Neural progenitor cell (in vitro differentiated cells): Measurements from ENCODE around the gene TSHZ1. TPM values are rescaled to one million over a fixed set of nuclear protein-coding genes. Genes with fewer than 3 reads are reported as not detected.

Experiments
- DNase-seq: peaks from one replicate; pipeline ENCODE4 v3.0.0-alpha.2; 2016; ENCODE audit warnings: low spot score
- H2AFZ ChIP-seq: fragments of 200-600 bp; sonication (generic); replicated peaks from 2 replicates; pipeline ENCODE4 v1.6.1; 2016; ENCODE audit warnings: antibody characterized with exemption
- H3F3A ChIP-seq: fragments of 200-600 bp; sonication (generic); 2 replicates; pipeline ENCODE4 v1.6.1; 2016; ENCODE audit warnings: antibody characterized with exemption, low read depth
- H3K27ac ChIP-seq: fragments of 200-600 bp; sonication (generic); 2 replicates; pipeline ENCODE4 v1.5.1; 2016; ENCODE audit warnings: mild to moderate bottlenecking
- H3K27me3 ChIP-seq: fragments of 200-600 bp; sonication (generic); 2 replicates; pipeline ENCODE4 v1.6.1; 2016; ENCODE audit warnings: mild to moderate bottlenecking, moderate library complexity
- H3K36me3 ChIP-seq: fragments of 200-600 bp; sonication (generic); 2 replicates; pipeline ENCODE4 v1.5.1; 2016
- H3K4me1 ChIP-seq: fragments of 200-600 bp; sonication (generic); 2 replicates; pipeline ENCODE4 v1.6.1; 2016; ENCODE audit warnings: mixed run types
- H3K4me2 ChIP-seq: fragments of 200-600 bp; sonication (generic); 2 replicates; pipeline ENCODE4 v1.6.1; 2016
- H3K4me3 ChIP-seq: fragments of 200-600 bp; sonication (generic); 2 replicates; pipeline ENCODE4 v1.5.1; 2016
- H3K79me2 ChIP-seq: fragments of 200-600 bp; sonication (generic); 2 replicates; pipeline ENCODE4 v1.6.1; 2016; ENCODE audit warnings: low read depth
- H3K9ac ChIP-seq: fragments of 200-600 bp; sonication (generic); 2 replicates; pipeline ENCODE4 v1.6.1; 2016
- H3K9me3 ChIP-seq: fragments of 200-600 bp; sonication (generic); 2 replicates; pipeline ENCODE4 v1.5.1; 2016; ENCODE audit warnings: low read depth
- H4K20me1 ChIP-seq: fragments of 200-600 bp; sonication (generic); 2 replicates; pipeline ENCODE4 v1.6.1; 2016; ENCODE audit warnings: low read depth
- H3K27ac Mint-ChIP-seq: 3 replicates; pipeline ENCODE4 v1.8.0; 2021; ENCODE audit warnings: mixed read lengths
- H3K27me3 Mint-ChIP-seq: 2 replicates; pipeline ENCODE4 v1.8.0; 2022; ENCODE audit warnings: low read depth, mild to moderate bottlenecking, inconsistent platforms, moderate library complexity, mixed read lengths; ENCODE audit not compliant: insufficient read depth
- H3K36me3 Mint-ChIP-seq: 3 replicates; pipeline ENCODE4 v1.8.0; 2021; ENCODE audit warnings: mixed read lengths
- H3K4me1 Mint-ChIP-seq: 3 replicates; pipeline ENCODE4 v1.8.0; 2021; ENCODE audit warnings: mixed read lengths
- H3K4me3 Mint-ChIP-seq: 3 replicates; pipeline ENCODE4 v1.8.0; 2021; ENCODE audit warnings: mild to moderate bottlenecking, moderate library complexity, mixed read lengths
- H3K9me3 Mint-ChIP-seq: 3 replicates; pipeline ENCODE4 v1.8.0; 2020; ENCODE audit warnings: mixed read lengths
- CTCF ChIP-seq: fragments of 200-600 bp; sonication (generic); IDR thresholded peaks from 2 replicates; pipeline ENCODE4 v1.5.1; 2017; ENCODE audit warnings: antibody characterized with exemption, mild to moderate bottlenecking
- EZH2 ChIP-seq: fragments of 200-600 bp; sonication (generic); IDR thresholded peaks from 2 replicates; pipeline ENCODE4 v1.6.1; 2017; ENCODE audit warnings: antibody characterized with exemption, mild to moderate bottlenecking, moderate library complexity
- EZH2phosphoT487 ChIP-seq: fragments of 200-600 bp; sonication (generic); IDR thresholded peaks from 2 replicates; pipeline ENCODE4 v1.6.1; 2017; ENCODE audit warnings: antibody characterized with exemption
- total RNA-seq: library from RNA; depleted of rRNA; stranded (reverse); fragments of >200 nt; gene quantifications from 2 replicates; pipeline ENCODE4 v1.2.3, GENCODE V29; 2015; ENCODE audit warnings: low replicate concordance

The TSHZ1 gene
- total RNA-seq, 1 donor from 2014 or later = 0.06 TPM

DNA sequence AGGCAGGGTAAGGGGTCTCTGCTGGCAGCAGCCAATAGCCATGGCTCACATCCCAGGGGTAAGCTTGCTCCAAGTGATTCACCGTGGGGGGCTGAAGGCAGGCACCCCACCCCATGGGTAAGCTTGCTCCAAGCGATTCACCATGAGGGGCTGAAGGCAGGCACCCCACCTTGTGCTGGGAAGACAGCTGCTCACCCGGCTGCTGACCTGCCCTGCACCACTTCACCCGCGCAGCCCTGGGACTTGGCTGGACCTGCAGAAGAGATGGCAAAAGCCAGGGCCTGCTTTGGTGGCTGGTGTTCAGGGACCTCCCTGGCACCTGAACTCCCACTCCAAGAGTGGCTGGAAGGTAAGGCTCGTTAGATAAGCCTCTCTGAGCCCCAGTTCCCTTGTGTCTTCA is 20.9 kb upstream of the TSHZ1 start:
- Mint-ChIP-seq H3K4me3 (no peak overlapping the region), H3K4me1 (no peaks in the 10 kb centered on the region), H3K27me3 (peaks cover 5% of the 10 kb centered on the region), H3K36me3 (no peaks in the 10 kb centered on the region), H3K27ac (no peak overlapping the region), H3K9me3 (no peaks in the 10 kb centered on the region)
- Histone ChIP-seq H3K4me2 (no peak overlapping the region), H3F3A (no peaks in the 10 kb centered on the region), H3K9ac (no peak overlapping the region), H3K79me2 (no peaks in the 10 kb centered on the region), H3K27me3 (no peaks in the 10 kb centered on the region), H3K36me3 (no peaks in the 10 kb centered on the region), H3K27ac (no peak overlapping the region), H4K20me1 (no peaks in the 10 kb centered on the region), H3K4me1 (no peaks in the 10 kb centered on the region), H2AFZ (no peak overlapping the region), H3K9me3 (no peaks in the 10 kb centered on the region), H3K4me3 (no peak overlapping the region)
- TF ChIP-seq CTCF (no peak), EZH2 (no peak), EZH2phosphoT487 (no peak)
- DNase-seq = no peak

DNA sequence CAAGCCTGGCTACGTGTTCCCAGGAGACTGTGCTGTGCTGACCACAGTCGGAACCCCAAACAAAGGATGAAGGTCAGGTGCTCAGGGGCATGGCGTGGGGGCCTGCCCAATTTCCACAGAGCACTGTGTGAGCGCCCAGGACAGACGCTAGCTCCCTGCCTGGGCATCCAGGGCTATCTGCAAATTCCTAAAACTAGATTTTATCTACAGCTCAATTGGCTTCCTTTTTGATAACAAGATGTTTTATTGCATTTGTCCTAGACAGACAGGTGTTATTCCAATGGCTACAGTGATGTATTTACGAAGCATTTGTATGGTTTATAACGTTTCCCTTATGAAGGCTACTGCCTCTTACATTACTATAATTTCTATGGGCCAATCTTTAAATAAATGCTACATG is 17.7 kb upstream of the TSHZ1 start:
- H3K79me2 ChIP-seq = no peaks in the 10 kb centered on the region
- no peaks in the 10 kb centered on the region for H3K4me1 Mint-ChIP-seq
- H3K4me2 ChIP-seq = no peak overlapping the region
- H3K27me3 Mint-ChIP-seq = peaks cover 2% of the 10 kb centered on the region
- H3K36me3 ChIP-seq = no peaks in the 10 kb centered on the region
- H3K4me3 Mint-ChIP-seq = no peak overlapping the region
- H3F3A ChIP-seq = no peaks in the 10 kb centered on the region
- no peaks in the 10 kb centered on the region for H3K4me1 ChIP-seq
- peaks cover 2% of the 10 kb centered on the region for H3K36me3 Mint-ChIP-seq
- no peaks in the 10 kb centered on the region for H3K9me3 ChIP-seq
- no peak overlapping the region for H3K4me3 ChIP-seq
- H2AFZ ChIP-seq = no peak overlapping the region
- H3K27ac Mint-ChIP-seq = no peak overlapping the region
- no peak overlapping the region for H3K9ac ChIP-seq
- no peak for TF ChIP-seq EZH2
- TF ChIP-seq EZH2phosphoT487 = no peak
- no peak for TF ChIP-seq CTCF
- no peaks in the 10 kb centered on the region for H4K20me1 ChIP-seq
- H3K27me3 ChIP-seq = no peaks in the 10 kb centered on the region
- DNase-seq = no peak
- H3K27ac ChIP-seq = no peak overlapping the region
- H3K9me3 Mint-ChIP-seq = no peaks in the 10 kb centered on the region

DNA sequence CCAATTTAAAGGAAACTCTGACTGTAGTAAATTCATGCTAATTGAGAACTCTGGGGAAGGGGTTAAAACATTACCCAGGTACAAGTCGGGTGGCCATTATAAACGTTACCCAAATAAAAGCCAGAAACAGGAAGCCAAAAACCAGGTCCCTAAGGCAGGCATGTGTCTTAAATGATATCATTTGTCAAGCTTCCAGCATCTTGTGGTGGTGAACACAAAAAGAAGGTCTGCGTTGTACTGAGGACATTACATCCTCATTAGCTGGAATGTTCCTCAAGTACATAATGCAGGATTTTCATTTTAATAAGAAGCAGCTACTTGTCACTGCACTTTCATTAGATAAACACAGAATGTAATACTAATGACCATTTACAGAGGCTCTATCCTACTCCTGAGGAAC is 12.6 kb upstream of the TSHZ1 start:
- Mint-ChIP-seq H3K4me1 (no peaks in the 10 kb centered on the region), H3K4me3 (no peak overlapping the region), H3K27ac (no peak overlapping the region), H3K9me3 (no peaks in the 10 kb centered on the region), H3K36me3 (peaks cover 10% of the 10 kb centered on the region), H3K27me3 (peaks cover 9% of the 10 kb centered on the region)
- Histone ChIP-seq H3K36me3 (no peaks in the 10 kb centered on the region), H3K4me1 (no peaks in the 10 kb centered on the region), H3K9me3 (no peaks in the 10 kb centered on the region), H3K9ac (no peak overlapping the region), H3K4me2 (no peak overlapping the region), H3K27ac (no peak overlapping the region), H3K79me2 (no peaks in the 10 kb centered on the region), H2AFZ (no peak overlapping the region), H3K27me3 (peaks cover 25% of the 10 kb centered on the region), H3K4me3 (no peak overlapping the region), H3F3A (no peaks in the 10 kb centered on the region), H4K20me1 (peaks cover 20% of the 10 kb centered on the region)
- TF ChIP-seq EZH2phosphoT487 (no peak), CTCF (no peak), EZH2 (no peak)
- no peak for DNase-seq

DNA sequence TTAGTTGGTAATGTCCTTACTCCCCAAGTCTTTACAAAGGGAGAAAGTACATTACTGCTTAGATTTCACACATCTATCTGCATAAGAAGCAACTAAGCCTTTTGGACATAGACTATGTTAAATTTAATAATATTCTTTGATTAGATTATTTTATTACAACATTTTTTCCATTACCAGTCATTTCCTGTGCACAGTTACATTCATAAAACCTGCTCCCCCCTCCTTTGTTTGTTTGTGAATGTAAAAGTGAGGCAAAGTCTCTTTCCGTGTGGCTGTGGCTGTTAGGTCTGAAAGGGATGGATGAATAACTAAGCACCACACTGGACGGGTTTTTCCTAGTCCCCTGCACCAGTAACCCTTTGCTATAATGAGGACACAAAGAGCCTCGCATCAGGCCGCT is 11.3 kb upstream of the TSHZ1 start:
- Histone ChIP-seq H3K4me2 (no peak overlapping the region), H2AFZ (no peak overlapping the region), H3K9ac (no peak overlapping the region), H3K27ac (no peak overlapping the region), H3K79me2 (no peaks in the 10 kb centered on the region), H4K20me1 (peaks cover 33% of the 10 kb centered on the region), H3K4me1 (no peaks in the 10 kb centered on the region), H3K4me3 (no peak overlapping the region), H3K36me3 (no peaks in the 10 kb centered on the region), H3K9me3 (no peaks in the 10 kb centered on the region), H3F3A (no peaks in the 10 kb centered on the region), H3K27me3 (peaks cover 38% of the 10 kb centered on the region)
- no peak overlapping the region for H3K4me3 Mint-ChIP-seq
- no peak for DNase-seq
- H3K36me3 Mint-ChIP-seq = peaks cover 10% of the 10 kb centered on the region
- H3K27me3 Mint-ChIP-seq = peaks cover 18% of the 10 kb centered on the region
- H3K9me3 Mint-ChIP-seq = no peaks in the 10 kb centered on the region
- H3K4me1 Mint-ChIP-seq = no peaks in the 10 kb centered on the region
- no peak for TF ChIP-seq EZH2
- TF ChIP-seq EZH2phosphoT487 = no peak
- no peak for TF ChIP-seq CTCF
- H3K27ac Mint-ChIP-seq = no peak overlapping the region
